ENCODE data around the gene MRPS30. TPM values are rescaled to one million over a fixed set of nuclear protein-coding genes. Genes with fewer than 3 reads are reported as not detected.

Gene MRPS30
- total RNA-seq, 2 donors from 2014 or later, result 49.9 to 54.8 TPM

DNA sequence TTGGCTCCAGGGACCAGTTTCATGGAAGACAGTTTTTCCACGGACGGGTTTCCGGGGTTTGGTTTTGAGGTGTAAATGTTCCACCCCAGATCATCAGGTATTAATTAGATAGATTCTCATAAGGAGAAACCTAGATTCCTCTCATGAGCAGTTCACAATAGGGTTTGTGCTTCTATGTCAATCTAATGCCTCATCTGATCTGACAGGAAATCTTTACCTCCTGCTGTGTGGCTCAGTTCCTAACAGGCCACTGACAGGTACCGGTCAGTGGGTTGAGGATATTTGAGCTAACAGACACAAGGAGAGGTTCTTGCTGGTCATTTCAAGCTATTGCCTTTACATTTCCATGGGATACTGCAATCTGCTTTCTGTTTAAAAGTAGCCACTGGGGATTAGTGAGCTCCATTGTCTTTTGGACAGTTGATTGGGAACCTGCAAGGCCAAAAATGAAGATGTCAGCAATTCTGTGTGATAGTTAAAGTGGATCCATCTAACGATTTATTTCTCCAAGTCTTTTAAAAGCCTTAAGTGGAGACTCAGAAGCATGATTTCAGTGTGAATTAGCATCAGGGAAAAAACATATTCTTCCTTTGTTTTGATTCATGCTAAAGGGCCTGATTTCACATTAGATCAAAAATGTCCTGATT is 38.6 kb downstream of the MRPS30 start:
- DNase-seq (ENCODE audit: low spot score in 2 of 2) (no peak), ATAC-seq (no peak)
- no peak overlapping the region for H3K27ac Mint-ChIP-seq
- no peaks in the 10 kb centered on the region for H3K9me3 Mint-ChIP-seq
- H3K36me3 Mint-ChIP-seq, result no peaks in the 10 kb centered on the region

DNA sequence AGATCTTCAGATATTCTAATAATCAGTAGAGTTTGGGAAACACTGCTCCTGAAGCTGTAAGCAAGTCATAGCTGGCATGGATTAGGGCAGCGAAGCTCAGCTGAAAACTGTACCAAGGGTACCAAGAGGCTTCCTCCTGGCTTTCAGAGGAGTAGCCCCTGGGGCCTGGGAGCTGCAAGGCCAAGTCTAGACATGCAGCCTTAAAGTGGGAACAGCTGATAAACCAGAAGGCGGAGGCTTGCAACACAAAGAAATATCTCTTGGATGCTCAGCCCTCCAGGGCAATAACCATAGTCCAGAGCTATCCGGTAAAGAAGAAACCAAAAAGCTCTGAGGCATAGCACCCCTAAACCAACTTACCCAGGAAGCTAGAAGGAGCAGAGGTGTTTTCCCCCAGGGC is 51.5 kb downstream of the MRPS30 start:
- Mint-ChIP-seq H3K27ac (no peak overlapping the region), H3K36me3 (no peaks in the 10 kb centered on the region), H3K9me3 (no peaks in the 10 kb centered on the region)
- no peak for ATAC-seq
- no peak for DNase-seq (ENCODE audit: low spot score in 2 of 2)

- Mint-ChIP-seq H3K9me3 (no peaks in the 10 kb centered on the region), H3K27ac (no peak overlapping the region), H3K36me3 (no peaks in the 10 kb centered on the region)
- DNase-seq (ENCODE audit: low spot score in 2 of 2) (no peak), ATAC-seq (no peak)
Observed at GRCh38 chr5:44862808-44863207, 54.1 kb downstream of the MRPS30 start.

Measured in activated naive CD4-positive, alpha-beta T cell treated with anti-CD3 and anti-CD28 coated beads, Interleukin-2, amount 50 U/mL, for 72 hours (primary cell).